ENCODE data around the gene ELMO1.

- TF ChIP-seq CTCF (IDR thresholded peaks at IDR 0.05; ENCODE audit: low read depth, low read length, poor library complexity, severe bottlenecking) (no peak), EZH2phosphoT487 (IDR thresholded peaks at IDR 0.05; ENCODE audit: borderline replicate concordance, low read length) (no peak)
Measured at GRCh38 chr7:37016064-37016878, 432.4 kb downstream of the ELMO1 start.
